ENCODE data around the gene TRPM7.

DNA sequence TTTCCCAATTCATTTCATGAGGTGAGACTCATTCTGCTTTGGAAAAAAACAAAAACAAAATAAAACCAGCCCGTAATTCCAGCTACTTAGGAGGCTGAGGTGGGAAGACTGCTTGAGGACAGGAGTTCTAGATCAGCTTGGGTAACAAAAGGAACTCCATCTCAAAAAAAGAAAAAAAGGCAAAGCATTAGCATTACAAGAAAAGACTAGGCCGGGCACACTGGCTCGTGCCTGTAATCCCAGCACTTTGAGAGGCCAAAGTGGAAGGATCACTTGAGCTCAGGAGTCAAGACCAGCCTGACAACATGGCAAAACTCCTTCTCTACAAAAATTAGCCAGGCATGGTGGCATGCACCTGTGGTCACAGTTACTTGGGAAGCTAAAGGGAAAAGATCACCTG lies 33.9 kb downstream of the TRPM7 start:
- TF ChIP-seq FOXM1 (IDR thresholded peaks at IDR 0.05; ENCODE audit: borderline replicate concordance) (no peak), FOXA1 (IDR thresholded peaks at IDR 0.05) (no peak), SP1 (IDR thresholded peaks at IDR 0.05) (no peak)

Data from HEK293T (cell line).